Panc1 (cell line): ENCODE data around the gene ZXDA.

ENCODE experiments used
- POLR2AphosphoS5 ChIP-seq: IDR thresholded peaks from 2 replicates; pipeline ENCODE4 v1.6.1; 2012; ENCODE audit warnings: mild to moderate bottlenecking, low read depth, low read length, moderate library complexity
- SIN3A ChIP-seq: IDR thresholded peaks from 2 replicates; pipeline ENCODE4 v1.6.1; 2012; ENCODE audit warnings: low read depth, mild to moderate bottlenecking, low read length, moderate library complexity, borderline replicate concordance; ENCODE audit not compliant: insufficient read depth
- TCF7L2 ChIP-seq: IDR thresholded peaks from 2 replicates; pipeline ENCODE4 v1.6.1; 2011; ENCODE audit warnings: mild to moderate bottlenecking, low read depth, low read length, inconsistent platforms
- TF ChIP-seq, protein P1 (sequence below): fragments of 450-650 bp; IDR thresholded peaks from 2 replicates; pipeline ENCODE4 v1.5.1; 2017; ENCODE audit warnings: mild to moderate bottlenecking
- TF ChIP-seq, protein P2 (sequence below), 2 experiments: IDR thresholded peaks; 2 replicates each; pipeline ENCODE4 v1.6.1; 2011 to 2012; ENCODE audit warnings: low read depth in 2 of 2, control low read depth in 1 of 2, low read length in 1 of 2, mild to moderate bottlenecking in 1 of 2, moderate library complexity in 1 of 2; ENCODE audit not compliant: insufficient read depth in 1 of 2

DNA sequence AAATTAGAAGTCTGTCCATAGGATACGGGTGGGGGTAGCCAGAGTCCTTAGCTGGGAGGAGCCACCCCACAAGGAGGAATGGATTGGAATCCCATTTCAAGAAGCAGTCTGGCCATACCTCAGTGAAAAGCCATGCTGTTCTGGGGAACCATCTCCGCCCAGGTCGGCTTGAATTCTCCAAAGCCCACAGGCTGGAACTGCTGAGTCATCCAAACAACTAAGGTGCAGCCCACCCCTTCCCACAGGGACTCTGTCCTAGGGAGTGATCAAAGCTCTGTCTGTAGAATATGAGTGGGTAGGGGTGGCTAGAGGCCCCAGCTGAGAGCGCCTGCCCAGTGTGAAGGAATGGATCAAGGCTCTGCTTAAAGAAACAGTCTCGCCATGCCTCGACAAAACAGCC lies 38.8 kb downstream of the ZXDA start:
- no peak for TF ChIP-seq POLR2AphosphoS5
- TF ChIP-seq, protein P1, sequence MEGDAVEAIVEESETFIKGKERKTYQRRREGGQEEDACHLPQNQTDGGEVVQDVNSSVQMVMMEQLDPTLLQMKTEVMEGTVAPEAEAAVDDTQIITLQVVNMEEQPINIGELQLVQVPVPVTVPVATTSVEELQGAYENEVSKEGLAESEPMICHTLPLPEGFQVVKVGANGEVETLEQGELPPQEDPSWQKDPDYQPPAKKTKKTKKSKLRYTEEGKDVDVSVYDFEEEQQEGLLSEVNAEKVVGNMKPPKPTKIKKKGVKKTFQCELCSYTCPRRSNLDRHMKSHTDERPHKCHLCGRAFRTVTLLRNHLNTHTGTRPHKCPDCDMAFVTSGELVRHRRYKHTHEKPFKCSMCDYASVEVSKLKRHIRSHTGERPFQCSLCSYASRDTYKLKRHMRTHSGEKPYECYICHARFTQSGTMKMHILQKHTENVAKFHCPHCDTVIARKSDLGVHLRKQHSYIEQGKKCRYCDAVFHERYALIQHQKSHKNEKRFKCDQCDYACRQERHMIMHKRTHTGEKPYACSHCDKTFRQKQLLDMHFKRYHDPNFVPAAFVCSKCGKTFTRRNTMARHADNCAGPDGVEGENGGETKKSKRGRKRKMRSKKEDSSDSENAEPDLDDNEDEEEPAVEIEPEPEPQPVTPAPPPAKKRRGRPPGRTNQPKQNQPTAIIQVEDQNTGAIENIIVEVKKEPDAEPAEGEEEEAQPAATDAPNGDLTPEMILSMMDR, result no peak
- TF ChIP-seq SIN3A, result no peak
- TF ChIP-seq, protein P2, sequence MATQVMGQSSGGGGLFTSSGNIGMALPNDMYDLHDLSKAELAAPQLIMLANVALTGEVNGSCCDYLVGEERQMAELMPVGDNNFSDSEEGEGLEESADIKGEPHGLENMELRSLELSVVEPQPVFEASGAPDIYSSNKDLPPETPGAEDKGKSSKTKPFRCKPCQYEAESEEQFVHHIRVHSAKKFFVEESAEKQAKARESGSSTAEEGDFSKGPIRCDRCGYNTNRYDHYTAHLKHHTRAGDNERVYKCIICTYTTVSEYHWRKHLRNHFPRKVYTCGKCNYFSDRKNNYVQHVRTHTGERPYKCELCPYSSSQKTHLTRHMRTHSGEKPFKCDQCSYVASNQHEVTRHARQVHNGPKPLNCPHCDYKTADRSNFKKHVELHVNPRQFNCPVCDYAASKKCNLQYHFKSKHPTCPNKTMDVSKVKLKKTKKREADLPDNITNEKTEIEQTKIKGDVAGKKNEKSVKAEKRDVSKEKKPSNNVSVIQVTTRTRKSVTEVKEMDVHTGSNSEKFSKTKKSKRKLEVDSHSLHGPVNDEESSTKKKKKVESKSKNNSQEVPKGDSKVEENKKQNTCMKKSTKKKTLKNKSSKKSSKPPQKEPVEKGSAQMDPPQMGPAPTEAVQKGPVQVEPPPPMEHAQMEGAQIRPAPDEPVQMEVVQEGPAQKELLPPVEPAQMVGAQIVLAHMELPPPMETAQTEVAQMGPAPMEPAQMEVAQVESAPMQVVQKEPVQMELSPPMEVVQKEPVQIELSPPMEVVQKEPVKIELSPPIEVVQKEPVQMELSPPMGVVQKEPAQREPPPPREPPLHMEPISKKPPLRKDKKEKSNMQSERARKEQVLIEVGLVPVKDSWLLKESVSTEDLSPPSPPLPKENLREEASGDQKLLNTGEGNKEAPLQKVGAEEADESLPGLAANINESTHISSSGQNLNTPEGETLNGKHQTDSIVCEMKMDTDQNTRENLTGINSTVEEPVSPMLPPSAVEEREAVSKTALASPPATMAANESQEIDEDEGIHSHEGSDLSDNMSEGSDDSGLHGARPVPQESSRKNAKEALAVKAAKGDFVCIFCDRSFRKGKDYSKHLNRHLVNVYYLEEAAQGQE (IDR thresholded peaks at IDR 0.05; ENCODE audit: insufficient read depth in 1 of 2, low read depth in 2 of 2, low read length in 1 of 2), result no peak
- TF ChIP-seq TCF7L2, result no peak
